Left cardiac atrium (tissue), 4 donors: ENCODE measurements around the gene ARFGAP2. TPM values are rescaled to one million over a fixed set of nuclear protein-coding genes. Genes with fewer than 3 reads are reported as not detected.
A peak's percentile ranks its signal among the peaks of the same experiment; 100 is the strongest.
"Not testable (repeated sequence)": the region's sequence is repeated elsewhere in the genome, so short reads cannot be mapped to it uniquely, and the experiment has no call there.

Experiments used
- ATAC-seq, 2 donors: fragments of 200-7000 bp; cut with Tn5 transposase; one replicate each; pipeline ENCODE4 v1.9.1; 2020; ENCODE audit warnings: mild to moderate bottlenecking in 2 of 2, moderate library complexity in 2 of 2
- DNase-seq: peaks from one replicate; pipeline ENCODE4 v3.0.0-alpha.2; 2020
- intact Hi-C, 2 donors: fragments of 100-400 bp; cut with DNase I; formaldehyde crosslinking; loops; one replicate each; pipeline versions ENCODE4 v1.14.1 to v1.15.1; 2022 to 2023
- long read RNA-seq: library from polyadenylated mRNA; unstranded; transcript quantifications from one replicate; pipeline ENCODE4 v2.0.0, GENCODE V29; 2021
- total RNA-seq, 2 donors: library from RNA; stranded (reverse); fragmentation: NEBNext Ultra II Directional; extraction: Animal tissue kit (Norgen Biotek cat#: 25700); gene quantifications; one replicate each; pipeline ENCODE4 v1.2.1, GENCODE V29; 2021
- donor health status: DM: no; HTN: yes; CAD: no.
- donor health status: DM: no; HTN: yes; CAD: no; lungs with severe emphysema.
- donor health status: DM: yes; HTN: yes; CAD: no.
- donor health status: Dilated cardiomyopathy.

Gene ARFGAP2
- 10 to 100 TPM; 41.4 to 54.4 TPM for total RNA-seq
- long read RNA-seq, transcript ARFGAP2-205 (16 exons, 2,976 nt) = major isoform, 97 of 130 reads
- long read RNA-seq, partial matches to known transcripts = 9 of 130 reads
- long read RNA-seq, other reads (novel, unspliced or antisense) = 21 of 130 reads

- DNase-seq (peak; percentile 97), ATAC-seq (peak; percentile 95 to 96)
- intact Hi-C loops = loop anchor here in 1 of 2 donors (5.0 kb wide), 2 partner anchors 41 to 81 kb away; partner anchors contain the start of gene NR1H3
Observed at GRCh38 chr11:47176328-47177228, at the start of gene ARFGAP2. TSS of gene ARFGAP2 (minus strand) at chr11:47176879. CDS start at chr11:47176853, 26 bp downstream.

- DNase-seq (no peak), ATAC-seq (no peak)
- intact Hi-C loops = no loop called here
Observed at GRCh38 chr11:47225552-47226400, 49.1 kb upstream of the ARFGAP2 start.

GRCh38 chr11:47222696-47223095, 46.0 kb upstream of the ARFGAP2 start:
- no peak for DNase-seq
- ATAC-seq = no peak
- intact Hi-C loops = no loop called here

GRCh38 chr11:47220401-47220821, 43.7 kb upstream of the ARFGAP2 start:
- ATAC-seq = peak in 1 of 2 donors; percentile 57
- intact Hi-C loops = no loop called here
- DNase-seq = no peak

GRCh38 chr11:47216121-47216798, 39.6 kb upstream of the ARFGAP2 start:
- DNase-seq (peak; percentile 70), ATAC-seq (peak in 1 of 2 donors; percentile 38)
- intact Hi-C loops = loop anchor here in 1 of 2 donors (5.0 kb wide), 1 partner anchor 39 kb away; the partner anchor contains the start of gene ARFGAP2

GRCh38 chr11:47215366-47215910, 38.8 kb upstream of the ARFGAP2 start:
- ATAC-seq (no peak), DNase-seq (no peak)
- intact Hi-C loops = loop anchor here in 1 of 2 donors (5.0 kb wide), 1 partner anchor 38 kb away; the partner anchor contains the start of gene ARFGAP2

- ATAC-seq (peak; percentile 93 to 95), DNase-seq (peak; percentile 95)
- intact Hi-C loops = no loop called here
Observed at GRCh38 chr11:47213950-47214565, 37.4 kb upstream of the ARFGAP2 start.

GRCh38 chr11:47212938-47213337, 36.3 kb upstream of the ARFGAP2 start:
- DNase-seq (no peak), ATAC-seq (no peak)
- intact Hi-C loops = no loop called here

- DNase-seq = no peak
- intact Hi-C loops = no loop called here
- no peak for ATAC-seq
Observed at GRCh38 chr11:47208628-47209027, 31.9 kb upstream of the ARFGAP2 start.

- intact Hi-C loops, ATAC-seq: not testable (repeated sequence)
Observed at GRCh38 chr11:47208008-47208552, 31.4 kb upstream of the ARFGAP2 start.

GRCh38 chr11:47207459-47207858, 30.8 kb upstream of the ARFGAP2 start:
- DNase-seq (no peak), ATAC-seq (no peak)
- intact Hi-C loops = no loop called here

More at GRCh38 chr11:47208008-47208552, 31.4 kb upstream of the ARFGAP2 start:
- not testable (repeated sequence) for DNase-seq

- DNase-seq, ATAC-seq, intact Hi-C loops: not testable (repeated sequence)
Observed at GRCh38 chr11:47206577-47206976, 29.9 kb upstream of the ARFGAP2 start.

GRCh38 chr11:47204637-47204989, 27.9 kb upstream of the ARFGAP2 start:
- DNase-seq (no peak), ATAC-seq (peak in 1 of 2 donors; percentile 21)
- intact Hi-C loops = no loop called here

- DNase-seq (no peak), ATAC-seq (no peak)
- intact Hi-C loops = no loop called here
Observed at GRCh38 chr11:47202576-47202975, 25.9 kb upstream of the ARFGAP2 start.

GRCh38 chr11:47201015-47201414, 24.3 kb upstream of the ARFGAP2 start:
- ATAC-seq (no peak), DNase-seq (no peak)
- intact Hi-C loops = no loop called here

GRCh38 chr11:47198161-47198560, 21.5 kb upstream of the ARFGAP2 start:
- intact Hi-C loops, DNase-seq, ATAC-seq: not testable (repeated sequence)

- no peak for ATAC-seq
- intact Hi-C loops = no loop called here
- no peak for DNase-seq
Observed at GRCh38 chr11:47192111-47192510, 15.4 kb upstream of the ARFGAP2 start.

GRCh38 chr11:47191137-47191536, 14.5 kb upstream of the ARFGAP2 start:
- intact Hi-C loops, ATAC-seq, DNase-seq: not testable (repeated sequence)
